ENCODE measurements around the gene KIF12. TPM values are rescaled to one million over a fixed set of nuclear protein-coding genes. Genes with fewer than 3 reads are reported as not detected.
"Not testable (repeated sequence)": the region's sequence is repeated elsewhere in the genome, so short reads cannot be mapped to it uniquely, and the experiment has no call there.

KIF12 gene
- total and polyA plus RNA-seq, 2 donors (not counting 3 experiments of a cell fraction or from before 2014, with no cell fraction given) = 0.46 to 0.97 TPM

- intact Hi-C loops (cut with micrococcal nuclease) = loop anchor here (2.0 kb wide), 2 partner anchors 239 to 309 kb away; no protein-coding TSS in a partner anchor
- no peaks in the 10 kb centered on the region for H3K9me1 ChIP-seq (replicated peaks; ENCODE audit: control insufficient read depth, extremely low read depth, insufficient read depth, low read length)
- H3K36me3 ChIP-seq (ENCODE audit: control insufficient read depth in 2 of 2, extremely low read depth in 1 of 2, insufficient read depth in 2 of 2, low read length in 2 of 2) = peaks cover 22 to 24% of the 10 kb centered on the region in 2 experiments
- no peak overlapping the region for H3K9ac ChIP-seq (replicated peaks; ENCODE audit: extremely low read depth, insufficient read depth, low read length)
- no peak for DNase-seq (ENCODE audit: low read depth, low spot score)
- H3K27me3 ChIP-seq (ENCODE audit: control insufficient read depth in 2 of 2, insufficient read depth in 2 of 2, low read length in 2 of 2) = no peaks in the 10 kb centered on the region
- dilution Hi-C loops (cut with MboI; ENCODE audit: extremely low pct_ligation_motif_present, low sequenced_read_pairs) = no loop called here
- no peaks in the 10 kb centered on the region for H3K79me2 ChIP-seq (ENCODE audit: control insufficient read depth, insufficient read depth, low read length)
- H4K20me1 ChIP-seq (replicated peaks; ENCODE audit: control insufficient read depth, extremely low read depth, insufficient read depth, low read length) = no peaks in the 10 kb centered on the region
- TF ChIP-seq JUN (IDR thresholded peaks at IDR 0.05; ENCODE audit: borderline replicate concordance, insufficient read depth, insufficient read length, low read depth) (no peak), MAX (IDR thresholded peaks at IDR 0.05; ENCODE audit: insufficient read depth, insufficient read length) (no peak), POLR2AphosphoS5 (IDR thresholded peaks at IDR 0.05; ENCODE audit: insufficient read depth, low read depth, low read length) (no peak), POLR2A (IDR thresholded peaks at IDR 0.05; ENCODE audit: low read depth, low read length) (no peak), CTCF (IDR thresholded peaks at IDR 0.05; ENCODE audit: extremely low read depth in 1 of 2, insufficient read depth in 1 of 2, low read depth in 1 of 2, low read length in 2 of 2) (no peak), FOS (IDR thresholded peaks at IDR 0.05; ENCODE audit: borderline replicate concordance, insufficient read depth, low read length) (no peak), MYC (IDR thresholded peaks at IDR 0.05; ENCODE audit: low read depth, low read length) (no peak), GATA2 (IDR thresholded peaks at IDR 0.05; ENCODE audit: insufficient read depth, insufficient read length, low read depth, low read length) (no peak), EZH2 (IDR thresholded peaks at IDR 0.05; ENCODE audit: borderline replicate concordance, low read depth, low read length, severe bottlenecking) (no peak)
- no peak for FAIRE-seq
- POLR2A ChIA-PET = no interaction called here
- H3K4me2 ChIP-seq (ENCODE audit: insufficient read depth, low read length) = no peak overlapping the region
- H2AFZ ChIP-seq (ENCODE audit: low read depth, low read length) = no peak overlapping the region
- H3K4me3 ChIP-seq (replicated peaks in 1 of 3; ENCODE audit: insufficient read depth in 1 of 3, low read depth in 1 of 3, low read length in 3 of 3) = no peak overlapping the region
- BruUV-seq (replicated peaks) = no TSS peak
- no peak overlapping the region for H3K27ac ChIP-seq (ENCODE audit: insufficient read depth, low read depth, low read length)
- no peaks in the 10 kb centered on the region for H3K9me3 ChIP-seq (replicated peaks; ENCODE audit: control insufficient read depth, insufficient read depth, low read length)
- H3K4me1 ChIP-seq (ENCODE audit: control insufficient read depth, extremely low read depth, insufficient read depth, low read length) = peaks cover 4% of the 10 kb centered on the region
- CTCF ChIA-PET = interaction anchor here (0.8 to 1.9 kb wide), 3 partner anchors 189 to 309 kb away, joined by 3 to 21 read pairs (median 3); no protein-coding TSS in a partner anchor
Measured at GRCh38 chr9:114046237-114046755, 52.8 kb downstream of the KIF12 start.

GRCh38 chr9:114043660-114044059 is 55.4 kb downstream of the KIF12 start:
- DNase-seq (ENCODE audit: low read depth, low spot score); H3K9me1 ChIP-seq (replicated peaks; ENCODE audit: control insufficient read depth, extremely low read depth, insufficient read depth, low read length); H3K4me1 ChIP-seq (ENCODE audit: control insufficient read depth, extremely low read depth, insufficient read depth, low read length); intact Hi-C loops (cut with micrococcal nuclease); H3K9me3 ChIP-seq (replicated peaks; ENCODE audit: control insufficient read depth, insufficient read depth, low read length); H3K79me2 ChIP-seq (ENCODE audit: control insufficient read depth, insufficient read depth, low read length); H3K4me2 ChIP-seq (ENCODE audit: insufficient read depth, low read length); FAIRE-seq; H2AFZ ChIP-seq (ENCODE audit: low read depth, low read length); H3K27me3 ChIP-seq (ENCODE audit: control insufficient read depth in 2 of 2, insufficient read depth in 2 of 2, low read length in 2 of 2); H3K4me3 ChIP-seq (replicated peaks in 1 of 3; ENCODE audit: insufficient read depth in 1 of 3, low read depth in 1 of 3, low read length in 3 of 3); dilution Hi-C loops (cut with MboI; ENCODE audit: extremely low pct_ligation_motif_present, low sequenced_read_pairs); H3K9ac ChIP-seq (replicated peaks; ENCODE audit: extremely low read depth, insufficient read depth, low read length); H3K27ac ChIP-seq (ENCODE audit: insufficient read depth, low read depth, low read length); POLR2A ChIA-PET; H4K20me1 ChIP-seq (replicated peaks; ENCODE audit: control insufficient read depth, extremely low read depth, insufficient read depth, low read length); BruUV-seq (replicated peaks): not testable (repeated sequence)
- CTCF ChIA-PET = interaction anchor here (0.6 to 1.2 kb wide), 2 partner anchors 20 to 39 kb away, joined by 3 read pairs; no protein-coding TSS in a partner anchor
- H3K36me3 ChIP-seq (ENCODE audit: control insufficient read depth in 2 of 2, extremely low read depth in 1 of 2, insufficient read depth in 2 of 2, low read length in 2 of 2) = peaks cover 8 to 17% of the 10 kb centered on the region in 2 experiments
